ENCODE measurements around the gene ERG. TPM values are rescaled to one million over a fixed set of nuclear protein-coding genes. Genes with fewer than 3 reads are reported as not detected.

Gene ERG
- polyA plus RNA-seq, 1 of the 3 experiments (the other 2 are of a cell fraction) = not detected

DNA sequence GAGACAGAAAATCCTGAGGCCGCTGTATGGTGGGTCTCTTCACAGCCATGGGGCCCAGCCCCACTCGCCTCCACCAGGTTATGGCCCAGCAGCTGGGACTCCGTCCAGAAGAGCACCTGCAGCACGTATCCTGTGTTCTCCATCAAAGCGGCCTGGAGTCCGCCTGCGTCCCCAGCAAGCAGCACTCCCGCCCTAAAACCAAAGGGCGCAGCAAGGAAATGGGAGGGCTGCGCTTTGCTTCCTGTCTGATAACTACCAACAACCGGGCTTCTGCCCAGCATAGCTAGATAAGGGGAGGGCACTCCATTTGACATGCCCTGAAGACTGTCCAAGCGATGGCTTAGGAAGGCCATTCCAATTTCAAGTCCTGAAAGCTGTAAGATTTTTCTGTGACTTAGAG lies 121.6 kb downstream of the ERG start:
- no peaks in the 10 kb centered on the region for H3K27me3 ChIP-seq (ENCODE audit: insufficient read depth)
- H3K4me3 ChIP-seq (ENCODE audit: low read depth in 2 of 2, low read length in 1 of 2) = no peak overlapping the region
- H2AFZ ChIP-seq (ENCODE audit: low read depth) = no peak overlapping the region
- H3K9me2 ChIP-seq = no peaks in the 10 kb centered on the region
- POLR2A ChIA-PET = no interaction called here
- DNase-seq = no peak
- no peaks in the 10 kb centered on the region for H3K36me3 ChIP-seq (replicated peaks in 1 of 2; ENCODE audit: control insufficient read depth in 1 of 2, insufficient read depth in 2 of 2, low read length in 1 of 2)
- CTCF ChIA-PET = interaction anchor here (0.9 to 2.0 kb wide), 2 partner anchors 20 to 214 kb away, joined by 3 to 6 read pairs; no protein-coding TSS in a partner anchor
- no peak overlapping the region for H3K4me2 ChIP-seq
- H3K9me3 ChIP-seq = no peaks in the 10 kb centered on the region
- 86% methylated on average over 9 of the region's 12 CpGs for WGBS (ENCODE audit: low lambda C conversion rate)
- TF ChIP-seq REST (IDR thresholded peaks at IDR 0.05; ENCODE audit: low read depth, low read length) = no peak
- TF ChIP-seq FOSL2 (IDR thresholded peaks at IDR 0.05; ENCODE audit: borderline replicate concordance, low read depth) = no peak
- no peak for TF ChIP-seq CHD2 (IDR thresholded peaks at IDR 0.05; ENCODE audit: low read length, partially characterized antibody)
- no peak for TF ChIP-seq NRF1 (IDR thresholded peaks at IDR 0.05; ENCODE audit: low read depth, low read length)
- no peak for TF ChIP-seq MXI1 (IDR thresholded peaks at IDR 0.05; ENCODE audit: low read depth, low read length)
- TF ChIP-seq RFX5 (IDR thresholded peaks at IDR 0.05; ENCODE audit: low read length) = no peak
- no peak for TF ChIP-seq EZH2phosphoT487 (IDR thresholded peaks at IDR 0.05; ENCODE audit: borderline replicate concordance, low read depth)
- no peak for TF ChIP-seq NFIC (IDR thresholded peaks at IDR 0.05; ENCODE audit: borderline replicate concordance)
- TF ChIP-seq POLR2AphosphoS5 (IDR thresholded peaks at IDR 0.05; ENCODE audit: low read depth, low read length) = no peak
- TF ChIP-seq GATA2 (CRISPR knock-in tag; IDR thresholded peaks at IDR 0.05) = no peak
- TF ChIP-seq RAD21 (IDR thresholded peaks at IDR 0.05; ENCODE audit: low read length) = no peak
- TF ChIP-seq EP300 (IDR thresholded peaks at IDR 0.05; ENCODE audit: borderline replicate concordance in 1 of 2, low read depth in 1 of 2, low read length in 1 of 2) = no peak
- TF ChIP-seq TEAD4 (IDR thresholded peaks at IDR 0.05; ENCODE audit: borderline replicate concordance, insufficient read depth) = no peak
- no peak for TF ChIP-seq TAF1 (IDR thresholded peaks at IDR 0.05; ENCODE audit: borderline replicate concordance, low read depth, low read length)
- TF ChIP-seq TCF12 (IDR thresholded peaks at IDR 0.05) = no peak
- no peak for TF ChIP-seq CTCF (IDR thresholded peaks at IDR 0.05)
- TF ChIP-seq SMC3 (IDR thresholded peaks at IDR 0.05; ENCODE audit: low read depth, low read length) = no peak
- no peak for TF ChIP-seq FOXM1 (IDR thresholded peaks at IDR 0.05; ENCODE audit: low read depth)
- TF ChIP-seq JUND (IDR thresholded peaks at IDR 0.05) = no peak
- no peak for TF ChIP-seq RXRA (IDR thresholded peaks at IDR 0.05; ENCODE audit: borderline replicate concordance, low read depth)
- no peaks in the 10 kb centered on the region for H3K79me2 ChIP-seq (ENCODE audit: insufficient read depth)
- H3K27ac ChIP-seq (ENCODE audit: low read depth in 2 of 2, low read length in 1 of 2) = no peak overlapping the region
- H4K20me1 ChIP-seq (ENCODE audit: insufficient read depth) = no peaks in the 10 kb centered on the region
- peaks cover 0 to 25% of the 10 kb centered on the region in 2 experiments; a peak in 2 of 4 replicates for H3K4me1 ChIP-seq (ENCODE audit: control insufficient read depth in 1 of 2, insufficient read depth in 2 of 2, low read depth in 1 of 2, low read length in 1 of 2)
- no peaks in the 10 kb centered on the region for H3F3A ChIP-seq (replicated peaks; ENCODE audit: insufficient read depth)
- no peak overlapping the region for H3K9ac ChIP-seq
